A673 (cell line): ENCODE results near the gene KRTAP9-8.

Experiments used
- CTCF ChIP-seq: fragments of 300-800, 200-600 bp; sonication (generic); conservative IDR thresholded peaks from 2 replicates; pipeline ENCODE4 v1.5.1; 2017; ENCODE audit warnings: low read depth, mild to moderate bottlenecking, antibody characterized with exemption, low read length, moderate library complexity, mixed read lengths
- EZH2 ChIP-seq: fragments of 200-600 bp; sonication (generic); IDR thresholded peaks from 2 replicates; pipeline ENCODE4 v1.6.1; 2017; ENCODE audit warnings: borderline replicate concordance, low read depth, mild to moderate bottlenecking, mixed read lengths, antibody characterized with exemption, low read length; ENCODE audit not compliant: poor library complexity, severe bottlenecking

- TF ChIP-seq CTCF (no peak), EZH2 (no peak)
These were observed 22.1 kb upstream of the KRTAP9-8 start for GRCh38 chr17:41215681-41216080.
